Testis (tissue), 3 donors: Measurements from ENCODE around the gene ABCC4. TPM values are rescaled to one million over a fixed set of nuclear protein-coding genes. Genes with fewer than 3 reads are reported as not detected.

Experiments used
- DNase-seq: peaks from one replicate; pipeline ENCODE4 v3.0.0-alpha.2; 2019
- H3K27ac ChIP-seq, 2 donors: fragments of 200-600 bp; sonication (generic); one replicate each; pipeline ENCODE4 v1.5.1; 2019
- H3K27me3 ChIP-seq: fragments of 200-600 bp; sonication (generic); one replicate; pipeline ENCODE4 v1.5.1; 2019
- H3K36me3 ChIP-seq: fragments of 200-600 bp; sonication (generic); one replicate; pipeline ENCODE4 v1.5.1; 2017; ENCODE audit warnings: low read depth; ENCODE audit errors: missing control alignments
- H3K4me1 ChIP-seq: fragments of 200-600 bp; sonication (generic); one replicate; pipeline ENCODE4 v1.5.1; 2019
- H3K4me3 ChIP-seq, 2 donors: fragments of 200-600 bp; sonication (generic); one replicate each; pipeline ENCODE4 v1.5.1; 2017 to 2019
- H3K9me3 ChIP-seq: fragments of 200-600 bp; sonication (generic); one replicate; pipeline ENCODE4 v1.5.1; 2017
- POLR2A ChIP-seq: fragments of 450-650 bp; IDR thresholded peaks from one replicate; pipeline ENCODE4 v1.6.1; 2017; ENCODE audit warnings: antibody characterized with exemption, mild to moderate bottlenecking, moderate library complexity
- WGBS, 2 donors: methylation state at CpG; one replicate each; pipeline ENCODE4 v1.1.5; 2018; 5-methylcytosine and 5-hydroxymethylcytosine counted together
- intact Hi-C: fragments of 100-400 bp; cut with DNase I; formaldehyde crosslinking; loops from one replicate; pipeline ENCODE4 v1.15.1; 2023; ENCODE audit warnings: low total_unique reads
- polyA plus RNA-seq: library from polyadenylated mRNA; stranded (reverse); fragments of 350-450 nt; fragmentation: Illumina TruSeq; extraction: RNeasy Lipid Tissue Mini Kit (QIAGEN cat#74804); gene quantifications from one replicate; pipeline ENCODE4 v1.2.3, GENCODE V29; 2014; ENCODE audit warnings: low read depth, low replicate concordance; ENCODE audit not compliant: insufficient read depth
- small RNA-seq, 2 donors: library from RNA; depleted of rRNA; stranded (forward); fragments of <200 nt; gene quantifications; one replicate each; pipeline ENCODE3, GENCODE V24; 2016
- total RNA-seq, 2 donors: library from RNA; depleted of rRNA; stranded (reverse); fragments of >200 nt; gene quantifications; one replicate each; pipeline ENCODE4 v1.2.3, GENCODE V29; 2016
- TF ChIP-seq, protein P1 (sequence below), 3 experiments: fragments of 450-650 bp in 2 of 3; fragments of 200-600 bp in 1 of 3; sonication (generic) in 1 of 3; IDR thresholded peaks; one replicate each; pipeline ENCODE4 v1.5.1; 2016 to 2019; ENCODE audit warnings: antibody characterized with exemption in 3 of 3, mild to moderate bottlenecking in 2 of 3, moderate library complexity in 1 of 3

Gene ABCC4
- total and polyA plus RNA-seq, 3 donors from 2014 or later = 11.0 to 23.5 (median 14.9) TPM

DNA sequence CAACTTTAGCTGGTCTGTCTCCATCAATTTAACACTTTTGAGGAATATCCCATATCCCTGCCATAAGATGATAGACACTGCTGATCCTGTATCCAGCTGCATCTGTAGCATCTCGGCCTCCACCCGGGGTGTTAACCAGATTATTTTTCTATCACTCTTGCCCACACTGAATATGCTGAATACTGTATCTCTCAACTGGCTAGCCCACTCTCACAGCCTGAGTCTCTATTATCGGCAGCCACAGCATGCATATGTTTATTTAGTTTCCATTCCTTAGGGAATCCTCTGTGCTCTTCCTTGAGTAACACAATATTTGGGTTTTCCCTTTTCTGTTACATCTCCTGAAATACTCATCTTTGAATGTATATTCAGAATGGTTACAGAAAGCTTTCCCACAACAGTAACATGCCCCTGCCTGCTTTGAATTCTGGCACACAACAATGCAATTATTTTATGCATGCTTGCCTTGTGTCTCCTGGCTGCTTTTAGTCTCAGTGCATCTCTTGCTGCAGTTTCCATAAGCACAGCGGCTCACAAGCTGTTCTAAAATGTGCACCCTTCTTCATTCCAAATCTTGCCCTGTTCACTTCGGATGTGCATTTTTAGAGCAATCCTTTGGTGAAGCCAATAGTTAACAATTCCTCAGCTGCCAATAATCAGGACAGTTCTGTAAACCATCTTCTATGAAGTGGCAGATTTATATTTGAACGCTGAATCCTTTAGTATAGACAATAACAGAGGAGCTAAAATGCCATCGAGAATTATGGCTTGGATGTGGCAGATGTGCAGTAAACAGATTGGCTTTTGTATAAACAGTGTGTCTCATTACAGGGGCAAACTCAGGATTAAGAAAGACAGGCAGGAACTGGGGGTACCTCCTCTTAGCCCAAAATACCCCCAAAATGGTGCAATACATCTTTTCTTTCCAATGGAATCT, 327.0 kb downstream of the ABCC4 start:
- H3K27ac ChIP-seq = no peak overlapping the region
- no peak for DNase-seq
- TF ChIP-seq, protein P1, sequence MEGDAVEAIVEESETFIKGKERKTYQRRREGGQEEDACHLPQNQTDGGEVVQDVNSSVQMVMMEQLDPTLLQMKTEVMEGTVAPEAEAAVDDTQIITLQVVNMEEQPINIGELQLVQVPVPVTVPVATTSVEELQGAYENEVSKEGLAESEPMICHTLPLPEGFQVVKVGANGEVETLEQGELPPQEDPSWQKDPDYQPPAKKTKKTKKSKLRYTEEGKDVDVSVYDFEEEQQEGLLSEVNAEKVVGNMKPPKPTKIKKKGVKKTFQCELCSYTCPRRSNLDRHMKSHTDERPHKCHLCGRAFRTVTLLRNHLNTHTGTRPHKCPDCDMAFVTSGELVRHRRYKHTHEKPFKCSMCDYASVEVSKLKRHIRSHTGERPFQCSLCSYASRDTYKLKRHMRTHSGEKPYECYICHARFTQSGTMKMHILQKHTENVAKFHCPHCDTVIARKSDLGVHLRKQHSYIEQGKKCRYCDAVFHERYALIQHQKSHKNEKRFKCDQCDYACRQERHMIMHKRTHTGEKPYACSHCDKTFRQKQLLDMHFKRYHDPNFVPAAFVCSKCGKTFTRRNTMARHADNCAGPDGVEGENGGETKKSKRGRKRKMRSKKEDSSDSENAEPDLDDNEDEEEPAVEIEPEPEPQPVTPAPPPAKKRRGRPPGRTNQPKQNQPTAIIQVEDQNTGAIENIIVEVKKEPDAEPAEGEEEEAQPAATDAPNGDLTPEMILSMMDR (IDR thresholded peaks at IDR 0.05) = no peak
- TF ChIP-seq POLR2A = no peak
- 72 to 75% methylated on average over 7 of the region's 7 CpGs for WGBS, 2 donors
- no peak overlapping the region for H3K4me3 ChIP-seq
- H3K36me3 ChIP-seq = no peaks in the 10 kb centered on the region
- H3K4me1 ChIP-seq = no peaks in the 10 kb centered on the region
- intact Hi-C loops = no loop called here
- no peaks in the 10 kb centered on the region for H3K27me3 ChIP-seq
- no peaks in the 10 kb centered on the region for H3K9me3 ChIP-seq

DNA sequence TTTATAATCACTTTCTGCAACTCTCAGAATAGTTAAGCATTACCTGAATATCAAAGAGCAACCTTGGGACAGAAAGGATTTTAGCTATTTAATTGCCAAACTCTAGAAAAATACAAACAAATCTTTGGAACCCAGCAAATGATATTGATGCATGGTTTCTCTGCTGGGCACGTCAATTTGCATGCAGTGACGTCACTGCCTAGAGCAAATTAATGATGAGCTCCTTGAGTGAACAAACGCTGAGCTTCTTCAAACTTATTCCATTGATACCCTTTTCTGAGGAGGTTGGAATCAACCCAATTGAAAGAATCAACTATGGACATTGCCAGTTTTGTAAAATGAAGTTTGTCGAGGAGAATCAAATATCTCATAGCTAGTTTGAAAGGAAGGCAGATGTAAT, 329.0 kb downstream of the ABCC4 start:
- no peak overlapping the region for H3K4me3 ChIP-seq
- WGBS, 2 donors = 73 to 76% methylated on average over 4 of the region's 4 CpGs
- intact Hi-C loops = no loop called here
- H3K4me1 ChIP-seq = no peaks in the 10 kb centered on the region
- no peaks in the 10 kb centered on the region for H3K9me3 ChIP-seq
- H3K36me3 ChIP-seq = no peaks in the 10 kb centered on the region
- no peak overlapping the region for H3K27ac ChIP-seq
- DNase-seq = no peak
- no peaks in the 10 kb centered on the region for H3K27me3 ChIP-seq
- no peak for TF ChIP-seq POLR2A
- TF ChIP-seq, protein P1 (IDR thresholded peaks at IDR 0.05) = no peak

Small RNA genes within 50 kb of the gene (small RNA-seq; reads per million reads assigned to genes)
- 0 reads per million in 2 donors for gene RNU6-62P
- gene RNY3P8 = 0 reads per million in 2 donors
- 0.38 to 0.55 reads per million in 2 donors for gene RNY4P27
